Measurements from ENCODE around the gene MANSC4. TPM values are rescaled to one million over a fixed set of nuclear protein-coding genes. Genes with fewer than 3 reads are reported as not detected.

Gene MANSC4
- total RNA-seq, 1 experiment from 2014 or later = not detected

DNA sequence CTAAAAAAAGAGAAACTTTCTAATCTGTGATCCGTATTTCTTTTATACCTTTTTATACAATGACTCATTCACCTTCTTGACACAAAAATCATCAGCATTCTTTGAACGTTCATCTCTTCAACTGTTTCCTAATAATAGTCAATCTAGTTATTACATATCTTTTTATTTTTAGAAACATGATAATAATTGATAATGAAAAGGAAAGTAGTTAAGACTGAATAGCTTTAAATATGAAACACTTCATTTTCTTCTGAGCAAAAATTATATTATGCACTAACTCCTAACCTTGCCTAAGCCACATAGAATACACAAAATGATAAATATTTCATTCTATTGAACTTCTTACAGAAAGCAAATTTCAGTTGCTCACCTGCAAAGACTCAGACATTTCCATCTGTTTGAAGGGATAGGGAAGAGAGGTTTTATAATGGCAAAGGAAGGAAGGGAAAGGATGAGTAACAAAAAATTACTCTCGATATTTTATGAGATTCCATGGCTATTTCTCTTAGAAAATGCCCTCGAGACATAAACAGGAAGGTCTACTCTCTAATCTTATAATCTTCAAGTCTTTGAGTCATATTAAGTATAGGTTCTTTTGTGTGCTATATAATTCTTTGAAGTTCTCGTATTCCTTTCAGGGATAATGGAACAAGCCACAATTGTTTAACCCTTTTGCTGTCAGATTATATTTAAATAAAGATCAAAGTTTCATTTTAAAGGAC is 7.5 kb downstream of the MANSC4 start:
- peaks cover 10% of the 10 kb centered on the region for H3K36me3 Mint-ChIP-seq (ENCODE audit: insufficient read depth, unreplicated experiment)
- H3K4me3 Mint-ChIP-seq (ENCODE audit: unreplicated experiment) = no peak overlapping the region
- TF ChIP-seq, protein P1, sequence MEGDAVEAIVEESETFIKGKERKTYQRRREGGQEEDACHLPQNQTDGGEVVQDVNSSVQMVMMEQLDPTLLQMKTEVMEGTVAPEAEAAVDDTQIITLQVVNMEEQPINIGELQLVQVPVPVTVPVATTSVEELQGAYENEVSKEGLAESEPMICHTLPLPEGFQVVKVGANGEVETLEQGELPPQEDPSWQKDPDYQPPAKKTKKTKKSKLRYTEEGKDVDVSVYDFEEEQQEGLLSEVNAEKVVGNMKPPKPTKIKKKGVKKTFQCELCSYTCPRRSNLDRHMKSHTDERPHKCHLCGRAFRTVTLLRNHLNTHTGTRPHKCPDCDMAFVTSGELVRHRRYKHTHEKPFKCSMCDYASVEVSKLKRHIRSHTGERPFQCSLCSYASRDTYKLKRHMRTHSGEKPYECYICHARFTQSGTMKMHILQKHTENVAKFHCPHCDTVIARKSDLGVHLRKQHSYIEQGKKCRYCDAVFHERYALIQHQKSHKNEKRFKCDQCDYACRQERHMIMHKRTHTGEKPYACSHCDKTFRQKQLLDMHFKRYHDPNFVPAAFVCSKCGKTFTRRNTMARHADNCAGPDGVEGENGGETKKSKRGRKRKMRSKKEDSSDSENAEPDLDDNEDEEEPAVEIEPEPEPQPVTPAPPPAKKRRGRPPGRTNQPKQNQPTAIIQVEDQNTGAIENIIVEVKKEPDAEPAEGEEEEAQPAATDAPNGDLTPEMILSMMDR (IDR thresholded peaks at IDR 0.05; ENCODE audit: unreplicated experiment) = no peak
- no peaks in the 10 kb centered on the region for H3K9me3 Mint-ChIP-seq (ENCODE audit: unreplicated experiment)
- peaks cover 5% of the 10 kb centered on the region for H3K4me1 Mint-ChIP-seq (ENCODE audit: insufficient read depth, unreplicated experiment)
- no peak overlapping the region for H3K27ac Mint-ChIP-seq (ENCODE audit: low read depth, unreplicated experiment)
- ChIA-PET CTCF (interaction anchor here (0.7 kb wide), 1 partner anchor 50 kb away, joined by 3 read pairs; no protein-coding TSS in a partner anchor), POLR2A (interaction anchor here (0.9 to 1.8 kb wide), 2 partner anchors 8 to 10 kb away, joined by 3 to 7 read pairs; partner anchors contain the start of genes KLHL42 and MANSC4)
- BruUV-seq (replicated peaks) = no TSS peak
- DNase-seq (ENCODE audit: unreplicated experiment) = no peak
- intact Hi-C loops (cut with micrococcal nuclease) = no loop called here
- H3K27me3 Mint-ChIP-seq (ENCODE audit: insufficient read depth, unreplicated experiment) = no peaks in the 10 kb centered on the region

DNA sequence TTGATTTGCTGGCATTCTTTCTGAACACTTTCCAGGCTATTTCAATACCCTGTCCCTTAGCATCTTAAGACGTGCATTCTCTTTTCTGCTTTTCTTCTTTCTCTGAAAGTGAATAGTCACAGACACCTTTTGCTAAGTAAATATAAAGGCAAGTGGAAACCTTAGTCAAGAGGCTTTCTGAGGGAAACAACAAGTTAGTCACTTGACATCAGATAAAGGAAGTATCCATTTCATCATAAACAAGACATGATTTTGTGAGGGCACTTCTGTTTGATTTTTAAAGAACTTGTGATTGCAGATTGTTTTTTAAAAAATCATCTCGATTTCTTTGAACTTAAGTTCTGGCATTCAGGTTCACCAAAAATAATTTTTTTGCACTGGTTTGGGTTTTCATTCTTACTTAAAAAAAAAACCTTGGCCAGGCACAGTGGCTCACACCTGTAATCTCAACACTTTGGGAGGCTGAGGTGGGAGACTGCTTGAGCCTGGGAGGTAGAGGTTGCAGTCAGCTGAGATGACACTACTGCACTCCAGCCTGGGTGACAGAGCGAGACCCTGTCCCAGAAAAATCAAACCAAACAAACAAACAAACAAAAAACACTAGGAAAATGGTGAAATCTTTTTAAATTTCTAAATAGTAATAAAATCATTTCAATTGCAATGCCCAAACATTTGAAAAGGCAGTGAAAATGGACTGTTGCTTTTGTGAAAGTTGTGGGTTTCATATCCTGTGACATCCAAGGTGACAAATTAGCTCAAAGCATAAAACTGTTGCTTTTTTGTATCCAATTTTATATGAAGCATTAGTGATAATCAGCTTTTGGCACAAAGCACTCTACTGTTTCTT is 8.3 kb downstream of the MANSC4 start:
- POLR2A ChIA-PET = interaction anchor here (0.9 to 1.8 kb wide), 2 partner anchors 9 to 11 kb away, joined by 3 to 7 read pairs; partner anchors contain the start of genes KLHL42 and MANSC4
- no peak overlapping the region for H3K4me3 Mint-ChIP-seq (ENCODE audit: unreplicated experiment)
- no TSS peak for BruUV-seq (replicated peaks)
- no peak overlapping the region for H3K27ac Mint-ChIP-seq (ENCODE audit: low read depth, unreplicated experiment)
- TF ChIP-seq, protein P1 (IDR thresholded peaks at IDR 0.05; ENCODE audit: unreplicated experiment) = no peak
- no peaks in the 10 kb centered on the region for H3K9me3 Mint-ChIP-seq (ENCODE audit: unreplicated experiment)
- no peak for DNase-seq (ENCODE audit: unreplicated experiment)
- intact Hi-C loops (cut with micrococcal nuclease) = no loop called here
- peaks cover 10% of the 10 kb centered on the region for H3K36me3 Mint-ChIP-seq (ENCODE audit: insufficient read depth, unreplicated experiment)
- peaks cover 5% of the 10 kb centered on the region for H3K4me1 Mint-ChIP-seq (ENCODE audit: insufficient read depth, unreplicated experiment)
- no peaks in the 10 kb centered on the region for H3K27me3 Mint-ChIP-seq (ENCODE audit: insufficient read depth, unreplicated experiment)
- CTCF ChIA-PET = interaction anchor here (0.7 kb wide), 1 partner anchor 51 kb away, joined by 3 read pairs; no protein-coding TSS in a partner anchor

DNA sequence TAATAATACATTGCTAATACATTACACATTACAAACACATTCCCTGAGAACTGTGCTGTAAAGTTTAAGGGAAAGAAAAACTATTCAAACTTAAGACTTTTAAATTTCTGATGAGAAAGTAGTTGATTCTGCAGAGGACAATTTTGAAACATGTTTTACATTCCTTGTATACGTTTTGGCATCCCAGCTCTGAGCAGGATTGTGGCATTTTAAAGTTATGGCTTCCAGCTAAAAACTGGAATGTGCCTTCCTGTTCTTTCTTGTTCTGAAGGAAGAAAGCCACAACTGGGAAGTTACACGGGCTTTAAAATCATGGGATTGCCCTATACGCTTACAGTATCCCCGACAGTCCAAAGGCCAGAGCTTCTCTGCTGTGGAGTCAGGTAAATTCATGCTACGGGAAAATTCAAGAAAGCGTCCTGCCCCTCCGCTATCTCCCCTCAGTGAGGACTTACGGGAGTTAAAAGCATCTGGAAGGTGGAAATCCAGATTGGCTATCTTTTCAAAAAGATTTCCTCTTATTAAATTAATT is 10.8 kb downstream of the MANSC4 start:
- no peak overlapping the region for H3K27ac Mint-ChIP-seq (ENCODE audit: low read depth, unreplicated experiment)
- ChIA-PET POLR2A (interaction anchor here (0.9 to 1.0 kb wide), 3 partner anchors 10 to 53 kb away, joined by 3 to 6 read pairs (median 5); partner anchors contain the start of genes KLHL42 and MANSC4), CTCF (interaction anchor here (0.5 to 1.8 kb wide), 2 partner anchors 11 to 41 kb away, joined by 3 to 5 read pairs; partner anchors contain the start of genes KLHL42 and MANSC4)
- no peaks in the 10 kb centered on the region for H3K36me3 Mint-ChIP-seq (ENCODE audit: insufficient read depth, unreplicated experiment)
- H3K27me3 Mint-ChIP-seq (ENCODE audit: insufficient read depth, unreplicated experiment) = no peaks in the 10 kb centered on the region
- TF ChIP-seq, protein P1 (IDR thresholded peaks at IDR 0.05; ENCODE audit: unreplicated experiment) = no peak
- DNase-seq (ENCODE audit: unreplicated experiment) = no peak
- no TSS peak for BruUV-seq (replicated peaks)
- no peaks in the 10 kb centered on the region for H3K9me3 Mint-ChIP-seq (ENCODE audit: unreplicated experiment)
- no peak overlapping the region for H3K4me3 Mint-ChIP-seq (ENCODE audit: unreplicated experiment)
- peaks cover 5% of the 10 kb centered on the region for H3K4me1 Mint-ChIP-seq (ENCODE audit: insufficient read depth, unreplicated experiment)
- intact Hi-C loops (cut with micrococcal nuclease) = no loop called here

DNA sequence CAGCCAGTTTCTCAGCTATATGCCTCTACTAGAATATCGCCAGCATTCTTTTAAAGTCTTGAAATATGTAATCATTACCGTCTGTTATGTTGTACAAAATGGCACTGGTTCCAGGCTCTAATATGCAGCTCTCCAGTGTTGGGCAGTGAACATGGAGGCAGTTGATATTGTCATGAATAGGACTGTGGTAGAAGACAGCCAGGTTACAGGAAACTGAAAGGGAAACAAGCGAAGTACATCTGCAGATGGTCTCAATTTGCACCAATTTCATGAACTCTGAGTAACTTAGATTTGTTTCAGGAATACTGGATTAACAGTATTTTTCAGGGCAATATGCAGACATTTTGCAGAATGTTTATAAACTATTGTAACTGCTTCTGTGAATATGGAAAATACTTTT is 13.4 kb downstream of the MANSC4 start:
- Mint-ChIP-seq H3K36me3 (ENCODE audit: insufficient read depth, unreplicated experiment) (no peaks in the 10 kb centered on the region), H3K9me3 (ENCODE audit: unreplicated experiment) (no peaks in the 10 kb centered on the region), H3K27ac (ENCODE audit: low read depth, unreplicated experiment) (no peak overlapping the region), H3K4me3 (ENCODE audit: unreplicated experiment) (no peak overlapping the region), H3K27me3 (ENCODE audit: insufficient read depth, unreplicated experiment) (no peaks in the 10 kb centered on the region), H3K4me1 (ENCODE audit: insufficient read depth, unreplicated experiment) (no peaks in the 10 kb centered on the region)
- CTCF ChIA-PET = interaction anchor here (1.0 kb wide), 1 partner anchor 33 kb away, joined by 3 read pairs; no protein-coding TSS in a partner anchor
- TF ChIP-seq, protein P1 (IDR thresholded peaks at IDR 0.05; ENCODE audit: unreplicated experiment) = no peak
- DNase-seq (ENCODE audit: unreplicated experiment) = no peak
- intact Hi-C loops (cut with micrococcal nuclease) = no loop called here
- POLR2A ChIA-PET = no interaction called here
- BruUV-seq (replicated peaks) = no TSS peak
